Non-pigmented ciliary epithelial cell (primary cell): Measurements from ENCODE around the gene TRAF4.
A peak's percentile ranks its signal among the peaks of the same experiment; 100 is the strongest.
"Not testable (repeated sequence)": the region's sequence is repeated elsewhere in the genome, so short reads cannot be mapped to it uniquely, and the experiment has no call there.

Source experiments
- DNase-seq: peaks from one replicate; pipeline ENCODE4 v3.0.0-alpha.2; 2010; ENCODE audit warnings: low read depth

TRAF4 gene

GRCh38 chr17:28714281-28714680 lies 29.5 kb upstream of the TRAF4 start:
- no peak for DNase-seq

DNA sequence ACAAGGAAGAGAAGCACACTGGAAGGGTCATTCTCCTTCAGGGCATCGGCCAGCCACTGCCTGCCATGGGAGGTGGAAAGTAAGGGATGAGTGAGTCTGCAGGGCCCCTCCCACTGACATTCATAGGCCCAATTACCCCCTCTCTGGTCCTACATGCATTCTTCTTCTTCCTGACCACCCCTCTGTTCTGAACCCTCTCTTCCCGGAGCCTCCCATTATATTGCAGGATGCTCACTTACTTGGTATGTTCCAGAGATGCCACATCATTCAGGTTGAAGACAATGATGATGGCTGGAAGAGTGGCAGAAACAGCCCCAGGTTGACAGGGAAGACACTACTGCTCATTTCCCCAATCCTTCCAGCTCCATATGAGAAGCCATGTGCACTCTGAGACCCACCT lies 28.6 kb upstream of the TRAF4 start:
- DNase-seq: no peak

DNA sequence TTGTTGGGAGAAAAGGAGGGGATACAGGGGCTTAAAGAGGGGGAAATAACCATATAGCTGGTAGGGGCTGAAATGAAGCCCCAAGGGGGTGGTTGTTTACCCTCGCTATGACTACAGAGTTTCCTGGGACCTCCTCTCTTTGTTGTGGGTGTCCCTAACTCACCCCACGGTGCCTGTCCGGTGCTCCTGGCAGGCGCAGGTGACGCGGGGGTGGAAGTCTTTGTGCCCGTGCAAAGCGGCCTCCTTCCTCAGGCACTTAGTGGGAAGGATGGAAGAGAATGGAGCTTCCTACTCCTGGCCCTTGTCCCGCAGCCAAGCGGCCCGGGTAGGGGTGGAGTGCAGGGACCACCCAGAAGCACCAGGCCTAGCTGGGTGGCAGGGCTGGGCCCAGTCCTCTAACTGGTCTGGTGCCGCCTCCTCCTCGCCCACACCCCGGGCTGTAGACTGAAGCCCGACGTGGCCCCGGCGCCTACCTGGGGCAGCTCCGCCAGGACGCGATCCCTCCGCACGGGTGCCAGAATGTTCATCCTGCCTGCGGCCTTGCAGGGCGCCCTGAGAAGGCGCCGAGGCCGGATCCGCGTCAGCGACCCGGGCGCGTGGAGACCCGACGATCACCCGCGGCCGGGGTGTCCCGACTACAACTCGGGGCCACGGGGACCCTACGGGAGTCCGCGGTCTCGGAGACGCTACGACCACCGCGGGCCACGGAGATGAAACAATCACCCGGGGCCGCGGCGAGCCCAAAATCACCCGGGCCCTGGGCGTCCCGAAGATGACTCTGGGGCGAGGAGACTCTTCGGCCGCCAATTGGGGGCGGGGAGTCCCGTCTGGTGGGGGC lies 26.9 kb upstream of the TRAF4 start:
- no peak for DNase-seq

GRCh38 chr17:28717578-28718332 lies 26.1 kb upstream of the TRAF4 start, which contains the start of gene RAB34:
TSS of gene RAB34 (minus strand) at chr17:28717868. CDS start at chr17:28717266, 602 bp downstream.
- DNase-seq: no peak

GRCh38 chr17:28718333-28719020 lies 25.3 kb upstream of the TRAF4 start:
- DNase-seq: no peak

- no peak for DNase-seq
Measured at GRCh38 chr17:28719021-28719433, 24.8 kb upstream of the TRAF4 start.

DNA sequence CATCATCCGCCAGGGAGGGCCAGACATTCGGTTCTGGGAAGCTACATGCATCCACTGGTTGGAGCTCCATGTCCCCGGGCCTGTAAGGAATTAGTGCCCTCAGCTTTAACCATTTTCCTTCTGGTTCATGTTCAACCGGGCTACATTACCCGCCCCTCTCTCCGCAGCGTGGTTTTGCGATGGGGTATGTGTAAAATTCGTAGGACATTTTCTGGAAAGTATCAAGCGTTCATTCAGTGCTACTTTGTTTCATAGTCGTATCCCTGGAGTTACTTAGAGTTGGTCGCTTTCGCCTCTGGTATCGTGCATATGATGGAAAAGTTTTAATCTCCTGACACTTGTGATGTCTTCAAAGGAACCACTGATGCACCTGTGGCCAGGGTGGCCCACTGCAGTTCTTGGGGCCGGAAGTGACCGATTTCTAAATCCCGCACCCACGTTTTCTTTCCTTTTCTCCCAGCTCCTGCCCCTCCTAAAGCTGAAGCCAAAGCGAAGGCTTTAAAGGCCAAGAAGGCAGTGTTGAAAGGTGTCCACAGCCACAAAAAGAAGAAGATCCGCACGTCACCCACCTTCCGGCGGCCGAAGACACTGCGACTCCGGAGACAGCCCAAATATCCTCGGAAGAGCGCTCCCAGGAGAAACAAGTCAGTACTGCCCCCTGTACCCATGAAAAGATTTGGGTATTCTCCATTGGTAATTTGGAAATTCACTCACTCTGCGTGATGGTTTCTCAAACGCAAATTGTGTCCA lies 23.4 kb upstream of the TRAF4 start:
- DNase-seq: no peak

DNA sequence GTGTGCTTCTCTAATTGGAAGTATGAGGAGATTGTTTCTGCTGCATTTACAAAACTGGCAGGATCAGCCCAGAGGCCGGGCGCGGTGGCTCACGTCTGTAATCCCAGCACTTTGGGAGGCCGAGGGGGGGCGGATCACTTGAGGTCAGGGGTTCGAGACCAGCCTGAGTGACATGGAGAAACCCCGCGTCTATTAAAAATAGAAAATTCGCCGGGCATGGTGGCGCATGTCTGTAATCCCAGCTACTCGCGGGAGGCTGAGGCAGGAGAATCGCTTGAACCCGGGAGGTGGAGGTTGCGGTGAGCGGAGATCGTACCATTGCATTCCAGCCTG lies 22.8 kb upstream of the TRAF4 start:
- not testable (repeated sequence) for DNase-seq

- no peak for DNase-seq
Measured at GRCh38 chr17:28722417-28723158, 21.2 kb upstream of the TRAF4 start.

- no peak for DNase-seq
Measured at GRCh38 chr17:28723159-28723835, 20.5 kb upstream of the TRAF4 start.

DNA sequence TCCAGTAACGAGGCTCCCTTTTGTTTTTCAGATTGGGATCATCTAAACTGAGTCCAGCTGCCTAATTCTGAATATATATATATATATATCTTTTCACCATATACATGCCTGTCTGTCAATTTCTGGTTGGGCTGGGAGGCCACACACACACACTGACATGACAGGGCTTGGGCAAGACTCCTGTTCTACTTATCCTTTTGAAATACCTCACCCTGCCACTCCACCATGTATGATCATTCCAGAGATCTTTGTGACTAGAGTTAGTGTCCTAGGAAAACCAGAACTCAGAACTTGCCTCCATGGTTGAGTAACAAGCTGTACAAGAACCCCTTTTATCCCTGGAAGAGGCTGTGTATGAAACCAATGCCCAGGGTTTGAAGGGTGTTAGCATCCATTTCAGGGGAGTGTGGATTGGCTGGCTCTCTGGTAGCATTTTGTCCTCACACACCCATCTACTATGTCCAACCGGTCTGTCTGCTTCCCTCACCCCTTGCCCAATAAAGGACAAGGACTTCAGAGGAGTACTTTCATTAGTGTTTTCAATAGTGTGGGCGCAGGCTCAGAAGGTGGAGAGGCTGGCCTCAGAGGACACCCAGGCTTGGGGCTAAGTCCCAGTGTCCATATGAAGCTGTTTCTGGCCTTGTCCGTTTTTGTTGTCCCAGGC lies 19.8 kb upstream of the TRAF4 start:
- not testable (repeated sequence) for DNase-seq

GRCh38 chr17:28724500-28725165 lies 19.2 kb upstream of the TRAF4 start:
- no peak for DNase-seq

DNA sequence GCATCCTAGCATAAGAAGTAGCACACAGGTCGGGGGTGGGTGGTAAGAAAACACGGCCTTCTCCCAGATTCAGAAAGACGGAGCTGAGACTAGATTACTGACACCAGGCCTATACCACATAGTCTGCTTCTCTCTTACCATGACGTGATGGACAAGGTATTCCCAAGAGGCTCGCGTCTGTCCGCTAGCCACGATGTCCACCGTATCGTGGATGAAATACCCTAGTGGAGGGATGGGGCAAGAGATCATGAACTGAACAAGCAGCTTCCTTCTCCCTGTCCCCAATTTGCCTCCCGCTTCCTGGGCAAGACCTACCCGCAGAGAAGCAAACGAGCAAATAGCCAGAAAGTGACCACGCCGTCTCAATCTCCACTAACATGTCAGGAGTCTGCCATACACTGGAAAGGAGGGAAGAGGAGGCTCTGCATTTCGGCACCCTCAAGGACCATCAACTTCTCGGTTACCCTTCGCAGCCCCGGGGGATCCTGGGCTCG lies 18.6 kb upstream of the TRAF4 start:
- no peak for DNase-seq

DNA sequence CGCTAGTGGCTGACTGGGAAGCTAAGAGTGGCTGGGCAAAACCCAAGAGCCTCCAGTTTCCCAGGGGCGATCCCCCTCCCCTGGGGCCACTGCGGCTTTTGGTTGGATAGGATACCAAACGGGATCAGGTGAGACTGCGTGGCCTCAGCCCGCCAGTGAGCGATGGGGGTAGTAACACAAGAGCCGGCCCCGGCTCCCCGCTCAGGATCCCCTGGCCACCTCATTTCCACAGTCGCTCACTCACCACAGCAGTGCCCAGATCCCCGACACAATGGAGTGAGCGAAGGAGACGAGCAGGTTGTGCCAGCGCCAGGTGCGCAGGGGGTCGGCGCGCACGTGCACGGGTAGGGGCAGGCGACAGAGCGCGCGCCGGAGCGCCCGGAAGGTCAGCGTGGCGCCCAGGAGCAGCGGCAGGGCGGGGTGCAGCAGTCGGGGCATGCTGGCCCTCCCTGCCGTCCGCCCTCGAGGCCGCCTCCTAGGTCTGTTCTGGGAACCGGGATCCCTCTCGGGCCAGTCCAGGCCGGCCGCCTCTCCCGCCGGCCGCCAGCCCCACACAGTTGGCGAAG lies 18.1 kb upstream of the TRAF4 start:
- DNase-seq: no peak

GRCh38 chr17:28726226-28726626 lies 17.6 kb upstream of the TRAF4 start, which contains the start of gene TLCD1:
TSS of gene TLCD1 (minus strand) at chr17:28726233. CDS start at chr17:28726097, 136 bp downstream.
- no peak for DNase-seq

DNA sequence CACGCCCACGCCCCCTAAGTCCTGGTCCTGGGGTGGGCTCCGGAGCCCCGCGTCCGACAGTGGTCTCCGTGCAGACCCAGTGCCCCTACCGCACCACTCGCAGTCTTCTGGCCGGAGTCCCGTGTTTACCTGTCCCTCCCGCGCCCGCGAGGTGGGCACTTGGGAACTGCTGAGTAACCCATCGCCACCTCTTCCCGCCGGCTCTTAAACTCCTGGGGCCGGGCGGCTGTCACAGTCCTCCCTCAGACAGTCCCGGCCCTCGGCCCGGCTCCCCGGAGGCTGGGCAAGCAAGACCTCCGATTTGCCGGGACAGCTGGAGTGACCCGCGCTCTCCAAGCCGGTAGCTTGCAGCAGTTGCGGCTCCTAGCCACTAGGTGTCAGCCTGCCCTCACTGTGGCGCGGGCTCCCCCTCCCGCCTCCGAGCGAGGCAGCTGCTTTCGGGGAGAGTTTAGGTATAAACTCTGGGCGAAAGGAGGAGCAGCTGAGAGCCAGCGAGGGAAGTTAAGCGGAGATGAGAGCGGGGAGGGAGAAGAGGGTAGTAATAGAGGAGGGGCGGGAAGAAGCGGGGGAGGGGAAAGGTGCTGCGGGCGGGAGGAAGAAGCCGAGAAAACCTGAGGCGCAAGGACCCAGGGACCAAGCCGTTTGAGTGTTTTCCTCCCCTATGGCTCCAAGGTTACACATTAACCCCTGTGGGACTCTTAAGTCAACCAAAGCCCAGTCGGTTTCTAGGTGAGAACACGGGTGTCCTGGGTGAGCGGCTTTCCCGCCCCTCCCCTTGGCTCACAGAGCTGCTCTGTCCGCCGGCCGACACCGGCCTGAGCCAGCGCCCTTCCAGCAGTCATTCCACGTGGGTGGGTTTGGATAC lies 17.0 kb upstream of the TRAF4 start:
- peak; percentile 79 for DNase-seq

DNA sequence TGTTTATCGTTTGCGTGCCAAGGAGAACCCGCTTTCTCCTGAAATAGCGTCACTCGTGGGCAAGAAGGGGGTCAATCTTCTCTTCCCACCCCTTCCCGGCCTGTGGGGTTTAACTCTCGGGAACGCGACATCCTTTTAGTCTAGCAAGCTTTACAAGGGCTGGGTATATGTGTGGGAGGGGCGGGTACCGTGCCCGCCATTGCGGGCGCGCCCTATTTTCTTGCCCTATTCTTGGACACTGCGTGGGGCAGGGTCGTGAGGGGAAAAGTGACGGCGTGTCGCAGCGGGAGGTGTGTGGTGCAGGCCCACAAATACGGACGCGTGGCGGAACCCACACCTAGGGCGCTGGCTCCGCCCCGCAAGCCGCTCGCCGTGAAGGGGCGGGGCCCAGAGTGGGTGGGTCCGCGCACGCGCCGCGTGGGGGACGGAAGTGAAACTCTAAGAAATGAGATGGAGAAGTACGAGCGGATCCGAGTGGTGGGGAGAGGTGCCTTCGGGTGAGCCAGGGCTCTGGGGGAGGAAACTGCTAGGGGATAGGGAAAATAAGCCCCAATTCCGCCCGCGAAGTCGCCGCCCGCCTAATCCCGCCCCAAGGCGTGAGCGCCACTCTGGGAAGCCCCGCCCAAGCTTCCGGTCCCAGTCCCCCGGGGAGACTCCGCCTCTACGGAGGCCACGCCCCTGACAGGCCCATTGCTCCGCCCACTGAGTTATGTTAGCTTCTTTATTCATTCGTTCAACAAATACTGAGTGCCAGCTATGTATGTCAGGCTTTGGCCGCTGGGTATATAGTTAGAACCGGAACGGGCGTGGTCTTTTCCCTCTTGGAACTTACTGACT lies 15.2 kb upstream of the TRAF4 start, which contains the start of gene NEK8:
Gene NEK8 (plus strand): TSS at position 425 of the 837 bp plus-strand sequence. CDS start 26 bp downstream, at position 451.
- DNase-seq: peak; percentile 73
